Stimulated activated CD4-positive, alpha-beta T cell treated with anti-CD3 and anti-CD28 coated beads, TNF-alpha, amount 100 ng/mL, for 24 hours (primary cell): ENCODE data around the gene MEGF9.

Experiments
- DNase-seq, 3 experiments: peaks; one replicate each; pipeline ENCODE4 v3.0.0-alpha.2; 2020; ENCODE audit warnings: low read depth in 3 of 3

MEGF9 gene

DNA sequence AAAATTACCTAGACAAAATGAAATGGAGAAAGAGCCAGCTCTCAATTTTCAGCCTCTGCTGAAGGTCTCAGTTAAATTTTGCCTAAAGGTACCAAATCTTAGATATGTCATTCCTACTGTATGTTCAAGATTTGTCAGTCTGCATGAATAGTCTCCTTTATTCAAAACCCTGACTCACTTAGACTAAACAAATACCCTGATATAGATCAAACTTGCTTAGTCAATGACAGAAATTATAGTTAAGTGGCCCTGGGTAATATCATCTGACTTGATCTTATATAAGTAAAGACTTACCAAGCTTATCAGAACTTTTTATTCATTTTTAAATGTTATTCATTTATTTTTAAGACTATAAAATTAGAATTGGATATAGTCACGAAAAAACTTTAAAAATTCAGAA lies 12.2 kb downstream of the MEGF9 start:
- DNase-seq, result no peak

DNA sequence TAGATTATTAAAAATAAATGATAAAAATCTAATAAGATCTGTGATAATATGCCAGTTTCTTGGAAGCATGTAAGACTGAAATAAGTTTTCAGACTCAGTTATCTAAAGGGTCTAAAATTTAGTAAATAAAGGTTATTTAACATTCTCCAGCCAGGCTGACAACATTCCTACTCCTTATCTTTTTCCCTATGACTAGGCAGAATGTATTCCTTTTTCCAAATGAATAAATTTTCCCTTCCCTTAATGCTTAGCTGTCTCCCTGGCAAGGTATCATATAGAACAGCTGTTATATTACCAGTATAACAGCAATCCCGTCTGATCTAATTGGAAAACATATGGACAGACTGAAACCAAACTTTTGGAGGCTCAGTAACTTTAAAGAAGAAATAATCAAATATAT lies 13.0 kb downstream of the MEGF9 start:
- DNase-seq, result no peak

DNA sequence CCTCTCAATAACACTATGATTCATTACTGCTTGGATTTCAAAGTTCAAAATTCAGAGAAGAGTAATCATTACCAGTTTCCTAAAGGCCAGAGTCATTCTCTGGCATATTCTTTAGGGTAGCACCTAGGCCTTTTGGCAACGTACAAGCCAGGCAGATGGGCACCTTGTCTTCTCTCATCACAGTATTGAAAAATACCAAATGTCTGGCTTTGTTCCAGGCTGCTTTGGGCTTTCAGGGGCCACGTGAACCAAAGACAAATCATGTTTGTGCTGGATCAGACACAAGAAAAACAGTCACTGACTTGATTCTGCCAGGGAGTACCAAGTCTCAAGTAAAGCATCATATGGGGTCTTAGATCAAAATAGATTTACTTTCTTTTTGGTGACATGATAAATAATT lies 15.5 kb downstream of the MEGF9 start:
- DNase-seq, result no peak

DNA sequence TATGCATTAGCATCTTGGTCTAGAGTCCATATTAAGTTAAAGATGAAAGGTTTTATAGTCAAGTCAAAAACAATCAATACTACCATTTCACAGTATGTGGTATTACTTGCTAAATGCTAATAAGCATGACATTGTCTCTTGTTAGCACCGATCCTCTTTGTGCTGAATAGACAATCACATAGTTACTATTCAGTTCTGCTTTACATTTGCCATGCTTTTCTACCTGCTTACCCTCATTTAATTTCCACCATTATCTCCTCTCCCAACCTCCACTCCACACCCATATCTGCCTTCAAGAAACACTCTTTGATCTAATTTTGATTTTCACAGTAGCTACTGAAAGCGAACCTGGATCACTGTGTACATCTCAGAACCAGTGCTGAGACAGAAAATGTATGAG lies 16.8 kb downstream of the MEGF9 start:
- DNase-seq, result no peak

DNA sequence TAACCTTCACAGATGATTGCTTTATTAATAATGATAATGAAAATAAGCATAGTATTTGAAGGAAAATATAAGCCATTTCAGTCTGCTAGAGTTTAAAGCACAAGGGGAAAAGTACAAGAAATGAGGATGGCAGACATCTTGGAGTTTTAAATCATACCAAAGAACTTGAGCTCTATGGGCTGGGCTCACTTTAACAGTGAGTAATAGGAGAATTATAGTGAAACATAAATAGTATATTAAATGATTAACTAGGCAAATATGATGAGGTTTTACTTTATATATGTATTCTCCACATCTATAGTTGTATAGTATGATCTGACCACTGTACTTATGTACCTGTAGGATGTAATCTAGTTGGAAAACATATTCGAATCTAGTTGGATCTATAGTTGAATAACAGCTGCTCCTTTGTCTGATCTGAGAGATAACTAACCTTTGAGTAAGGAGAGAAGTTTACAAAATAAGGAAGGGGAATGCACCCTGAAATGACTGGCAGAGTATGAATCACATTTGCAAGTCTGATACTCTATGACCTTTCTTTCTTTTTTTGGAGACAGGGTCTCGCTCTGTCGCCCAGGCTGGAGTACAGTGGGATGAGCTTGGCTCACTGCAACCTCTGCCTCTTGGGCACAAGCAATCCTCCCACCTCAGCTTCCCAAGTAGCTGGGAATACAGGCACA lies 17.6 kb downstream of the MEGF9 start:
- DNase-seq, result no peak

DNA sequence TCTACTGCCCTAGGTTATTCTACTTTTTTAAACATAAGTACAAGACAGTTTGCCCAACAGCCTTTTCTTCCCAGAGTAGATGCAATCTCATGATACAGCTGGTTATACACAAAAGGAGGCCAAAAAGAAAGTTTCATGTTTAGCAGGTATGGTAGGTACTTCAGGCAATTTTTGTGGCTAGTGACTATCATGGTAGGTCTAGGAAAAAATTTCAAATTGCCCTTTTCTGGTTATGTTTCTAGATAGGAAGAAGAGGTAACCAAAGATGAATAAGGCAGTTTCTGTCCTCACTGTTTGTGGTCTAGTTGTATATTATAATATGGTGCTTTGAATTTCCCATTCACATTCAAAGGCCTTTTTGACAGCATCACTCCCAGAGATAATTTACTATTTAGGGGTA lies 19.7 kb downstream of the MEGF9 start:
- no peak for DNase-seq

DNA sequence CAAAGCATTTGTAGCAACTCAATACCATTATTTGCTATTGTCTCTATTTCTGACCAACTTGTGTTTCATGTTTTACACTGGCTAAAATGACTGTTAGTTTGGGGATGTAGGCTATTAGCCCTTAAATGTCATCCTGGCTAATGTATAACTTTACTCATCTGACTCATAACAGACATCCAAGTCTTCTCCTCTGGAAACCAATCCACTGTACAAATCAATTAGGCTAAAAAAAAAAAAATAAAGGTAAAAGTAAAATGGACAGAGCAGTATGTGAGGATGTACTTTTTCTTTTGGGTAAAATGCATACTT lies 20.6 kb downstream of the MEGF9 start:
- DNase-seq, result no peak

DNA sequence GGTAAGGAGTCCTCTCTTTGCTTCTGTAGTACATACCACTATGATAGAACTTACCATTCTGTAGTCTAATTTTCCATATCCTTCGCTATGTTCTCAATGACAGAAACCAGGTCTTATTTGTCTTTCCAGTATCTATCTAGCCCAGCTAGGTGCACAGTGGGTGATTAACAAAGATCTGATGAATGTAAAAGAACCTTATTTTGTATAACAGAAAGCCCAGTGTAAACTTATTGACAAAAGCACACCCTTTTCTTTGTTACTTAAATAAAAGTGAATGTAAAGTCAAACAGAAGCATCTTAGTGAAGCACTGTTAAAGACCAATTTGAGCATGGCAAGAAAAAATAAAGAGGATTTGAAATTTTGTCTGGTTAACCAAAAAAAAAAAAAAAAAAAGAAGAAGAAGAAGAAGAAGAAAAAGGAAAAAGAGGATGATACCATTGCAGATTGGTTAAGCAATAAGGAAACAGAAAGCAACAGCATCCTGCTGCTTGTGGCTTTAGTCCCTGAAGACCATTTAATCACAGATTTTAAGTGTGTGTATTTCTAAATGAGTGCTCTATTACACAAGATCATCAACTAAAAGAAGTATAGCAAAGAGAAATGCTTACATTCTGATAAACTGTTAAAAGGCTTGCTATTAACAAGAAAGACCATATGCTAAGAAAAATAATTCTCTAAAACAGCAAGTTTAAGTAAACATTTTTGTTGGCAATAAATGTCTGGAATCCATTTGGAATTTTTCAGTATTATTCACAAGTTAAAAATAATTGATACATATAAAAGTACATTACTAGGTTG lies 21.2 kb downstream of the MEGF9 start:
- no peak for DNase-seq

DNA sequence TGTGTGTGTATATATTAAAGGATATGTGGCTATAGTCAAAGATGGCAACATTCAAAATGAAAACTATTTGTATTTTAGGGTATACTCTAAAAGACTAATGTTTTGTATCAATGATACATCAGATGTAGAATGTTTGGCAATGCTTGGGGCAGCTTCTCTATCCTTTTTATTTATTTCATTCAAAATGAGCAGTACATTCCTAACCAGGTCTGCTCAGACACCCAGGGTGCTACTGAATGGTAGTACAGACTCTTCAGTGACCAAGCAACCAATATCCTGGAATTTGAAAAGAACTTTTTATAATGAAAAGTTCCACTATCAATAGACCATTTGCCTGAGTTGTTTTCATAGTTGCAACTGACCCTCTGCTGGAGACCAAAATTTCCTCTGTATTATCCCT lies 23.9 kb downstream of the MEGF9 start:
- no peak for DNase-seq

DNA sequence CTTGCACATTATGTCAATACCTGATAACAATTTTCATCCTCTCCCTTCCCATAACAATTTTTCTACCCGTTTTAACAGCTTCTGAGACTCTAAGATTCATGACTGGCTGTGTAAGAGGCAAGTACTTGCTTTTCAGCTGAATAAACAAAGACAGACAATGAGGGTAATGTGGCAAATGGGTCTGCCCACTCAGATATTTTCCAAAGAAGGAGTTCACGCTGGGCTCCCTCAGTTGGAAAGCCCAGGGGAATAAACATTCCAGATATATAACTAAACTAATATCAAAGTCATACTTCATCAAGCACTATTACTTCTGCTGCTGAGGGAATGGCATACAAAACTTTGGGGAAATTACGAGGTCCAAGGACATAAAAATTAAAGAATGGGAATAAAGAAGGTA lies 24.4 kb downstream of the MEGF9 start:
- no peak for DNase-seq

DNA sequence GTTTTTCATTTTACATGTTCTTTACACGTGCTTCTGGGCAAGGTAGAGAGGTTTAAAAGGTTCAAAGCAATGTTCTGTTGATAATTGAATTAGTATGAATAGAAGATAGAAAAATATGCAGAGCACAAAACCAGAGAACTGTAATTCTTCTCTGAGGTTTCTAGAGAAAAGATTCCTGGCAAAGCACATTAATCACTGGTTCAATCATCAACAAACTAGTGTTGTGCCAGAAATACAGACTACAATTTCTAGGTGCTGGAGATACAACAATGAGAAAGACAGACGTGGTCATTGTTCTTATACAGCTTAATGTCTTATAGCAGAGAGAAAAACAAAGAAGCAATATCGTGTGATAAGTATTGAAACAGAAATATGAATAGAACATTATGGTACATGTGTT lies 25.5 kb downstream of the MEGF9 start:
- DNase-seq, result no peak

DNA sequence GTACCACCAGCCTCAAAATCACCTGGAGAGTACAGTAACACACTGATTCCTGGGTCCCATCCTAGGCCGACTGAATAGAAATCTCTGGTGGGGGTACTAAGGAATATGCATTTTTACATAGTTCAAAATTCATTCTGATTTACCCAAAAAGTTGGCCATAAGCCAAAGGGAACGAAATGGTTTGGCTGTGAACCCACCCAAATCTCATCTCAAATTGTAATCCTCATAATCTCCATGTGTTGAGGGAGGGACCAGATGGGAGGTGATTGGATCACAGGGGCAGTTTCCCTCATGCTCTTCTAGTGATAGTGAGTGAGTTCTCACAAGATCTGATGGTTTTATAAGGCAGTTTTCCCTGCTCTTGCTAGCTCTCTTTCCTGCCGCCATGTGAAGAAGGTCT lies 31.1 kb downstream of the MEGF9 start:
- DNase-seq, result no peak

DNA sequence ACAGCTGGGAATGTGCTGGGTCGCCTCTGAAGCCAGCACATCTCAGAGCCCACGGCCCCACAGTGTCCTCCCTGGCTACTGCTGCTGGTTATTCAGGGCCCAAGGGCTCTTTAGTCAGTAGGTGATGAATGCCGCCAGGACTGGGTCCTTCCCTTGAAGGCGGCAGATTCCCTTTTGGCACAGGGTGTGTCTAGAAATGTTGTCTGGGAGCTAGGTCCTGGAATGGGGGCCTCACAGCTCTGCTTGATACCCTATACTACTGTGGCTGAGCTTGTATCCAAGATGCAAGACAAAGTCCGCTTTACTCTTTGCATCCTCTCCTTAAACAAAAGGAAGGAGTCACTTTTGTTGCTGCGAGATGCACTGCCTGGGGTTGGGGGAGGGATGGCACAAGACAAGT lies 33.1 kb downstream of the MEGF9 start:
- no peak for DNase-seq

DNA sequence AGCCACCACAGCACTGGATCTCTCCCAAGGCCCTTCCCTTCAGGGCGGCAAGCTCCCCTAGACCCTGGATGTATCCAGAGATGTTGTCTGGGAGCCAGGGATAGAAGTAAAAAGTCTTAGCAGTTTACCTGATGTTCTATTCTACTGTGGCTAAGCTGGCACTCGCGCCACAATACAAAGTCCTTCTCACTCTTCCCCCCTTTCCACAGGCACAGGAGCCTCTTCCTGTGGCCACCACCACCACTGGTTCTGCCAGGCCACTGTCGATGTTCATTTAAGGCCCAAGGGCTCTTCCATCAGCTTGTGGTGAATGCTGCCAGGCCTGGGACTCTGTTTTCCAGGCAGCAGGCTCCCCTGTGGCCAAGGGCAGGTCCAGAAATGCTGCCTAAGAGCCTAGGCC lies 33.7 kb downstream of the MEGF9 start:
- no peak for DNase-seq

DNA sequence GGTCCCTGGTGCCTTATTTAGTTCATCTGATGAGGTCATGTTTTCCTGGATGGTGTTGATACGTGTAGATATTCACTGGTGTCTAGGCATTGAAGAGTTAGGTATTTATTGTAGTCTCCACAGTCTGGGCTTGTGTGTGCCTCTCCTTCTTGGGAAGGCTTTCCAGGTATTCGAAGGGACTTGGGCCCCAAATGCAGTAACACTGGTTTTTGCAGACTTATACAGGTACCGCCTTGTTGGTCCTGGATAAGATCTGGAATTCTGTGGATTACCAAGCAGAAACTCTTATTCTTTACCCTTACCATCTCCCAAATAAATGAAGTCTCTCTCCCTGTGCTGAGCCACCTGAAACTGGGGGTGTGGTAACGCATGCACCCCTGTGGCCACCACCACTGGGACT lies 34.1 kb downstream of the MEGF9 start:
- DNase-seq, result no peak

DNA sequence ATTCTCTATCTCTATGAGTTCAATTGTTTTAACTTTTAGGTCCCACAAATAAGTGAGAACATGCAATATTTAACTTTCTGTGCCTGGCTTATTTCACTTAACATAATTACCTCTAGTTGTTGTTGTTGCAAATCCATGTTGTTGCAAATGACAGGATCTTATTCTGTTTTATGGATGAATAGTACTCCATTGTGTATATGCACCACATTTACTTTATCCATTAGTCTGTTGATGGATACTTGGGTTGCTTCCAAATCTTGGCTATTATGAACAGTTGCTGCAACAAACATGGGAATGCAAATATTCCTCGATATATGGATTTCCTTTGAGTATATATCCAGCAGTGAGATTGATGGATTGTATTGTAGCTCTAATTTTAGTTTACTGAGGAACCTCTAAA lies 36.3 kb downstream of the MEGF9 start:
- DNase-seq, result no peak

DNA sequence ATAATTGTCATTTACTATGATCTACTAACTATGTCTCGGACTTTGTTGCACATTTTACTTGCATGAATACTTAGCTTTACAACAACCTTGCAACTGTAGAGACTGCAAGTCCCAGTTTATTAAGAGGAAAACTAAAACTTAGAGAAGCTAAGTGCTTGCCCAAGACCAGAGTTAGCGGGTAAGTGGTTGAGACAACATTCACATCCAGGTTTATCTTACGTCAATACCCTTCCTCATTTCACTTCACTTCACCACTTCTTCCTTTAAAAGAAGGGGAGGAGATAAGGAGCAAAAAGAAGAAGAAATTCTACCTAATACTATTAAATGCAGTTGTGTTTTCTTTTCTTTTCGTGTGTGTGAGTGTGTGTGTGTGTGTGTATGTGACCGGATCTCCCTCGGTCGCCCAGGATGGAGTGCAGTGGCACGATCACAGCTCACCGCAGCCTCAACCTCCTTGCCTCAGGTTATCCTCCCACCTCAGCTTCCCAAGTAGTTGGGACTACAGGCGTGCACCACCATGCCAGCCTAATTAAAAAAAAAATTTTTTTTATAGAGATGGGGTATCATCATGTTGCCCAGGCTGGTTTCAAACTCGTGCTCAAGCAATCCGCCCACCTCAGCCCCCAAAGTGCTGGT lies 37.4 kb downstream of the MEGF9 start:
- no peak for DNase-seq

DNA sequence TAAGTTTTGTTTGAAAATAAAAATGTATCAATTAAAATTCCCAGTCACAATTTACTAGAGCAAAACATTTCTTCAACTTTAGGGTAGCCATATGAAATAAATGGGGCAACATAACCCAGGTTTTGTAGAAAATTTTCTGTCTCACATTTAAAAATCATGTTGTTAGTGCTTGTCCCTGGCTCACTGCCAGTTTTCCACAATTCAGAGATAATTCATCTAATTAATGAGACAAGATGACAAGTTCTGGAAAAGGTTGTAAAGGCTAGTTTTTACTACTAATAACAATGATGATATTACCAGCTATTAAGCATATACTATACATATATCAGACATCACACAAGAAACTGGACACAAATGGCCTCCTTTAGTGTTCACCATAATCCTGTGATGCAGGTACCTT lies 45.9 kb downstream of the MEGF9 start:
- DNase-seq, result no peak

DNA sequence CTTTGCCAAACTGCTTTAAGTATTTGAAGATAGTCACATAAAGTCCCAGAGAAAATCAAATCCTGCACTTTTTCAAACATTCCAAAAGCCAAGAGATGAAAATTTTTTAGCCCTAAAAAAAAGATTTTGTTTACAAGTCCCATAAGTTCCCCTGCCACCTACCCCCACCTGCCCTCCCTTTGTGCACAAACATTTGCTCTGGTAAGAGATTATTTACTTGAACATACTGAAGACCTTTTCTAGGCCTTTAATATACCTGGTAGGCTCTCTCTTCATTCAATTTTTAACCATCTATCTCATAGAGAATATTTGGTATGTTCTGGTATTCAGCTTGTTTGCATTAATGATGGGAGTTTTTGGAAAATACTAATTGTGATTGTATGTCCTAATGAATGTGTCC lies 50.3 kb downstream of the MEGF9 start:
- DNase-seq, result no peak

DNA sequence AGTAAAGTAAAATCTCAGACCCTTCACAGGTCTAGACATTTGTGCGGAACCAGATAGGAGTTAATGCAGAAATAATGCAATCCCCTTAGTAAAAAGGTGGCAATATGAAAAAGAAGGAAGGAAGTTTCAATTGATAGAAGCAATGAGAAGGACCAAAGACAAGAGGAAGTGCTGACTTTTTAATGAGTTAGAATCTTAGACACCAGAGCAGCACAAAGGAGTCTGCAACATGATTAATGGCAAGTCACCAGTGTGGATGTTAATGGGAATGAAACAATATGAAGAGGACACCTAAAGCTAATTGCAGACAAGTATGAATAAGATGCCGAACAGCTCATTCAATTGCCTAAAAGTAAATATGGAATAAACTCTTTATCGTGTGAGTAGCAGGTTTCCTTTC lies 50.9 kb downstream of the MEGF9 start:
- no peak for DNase-seq

DNA sequence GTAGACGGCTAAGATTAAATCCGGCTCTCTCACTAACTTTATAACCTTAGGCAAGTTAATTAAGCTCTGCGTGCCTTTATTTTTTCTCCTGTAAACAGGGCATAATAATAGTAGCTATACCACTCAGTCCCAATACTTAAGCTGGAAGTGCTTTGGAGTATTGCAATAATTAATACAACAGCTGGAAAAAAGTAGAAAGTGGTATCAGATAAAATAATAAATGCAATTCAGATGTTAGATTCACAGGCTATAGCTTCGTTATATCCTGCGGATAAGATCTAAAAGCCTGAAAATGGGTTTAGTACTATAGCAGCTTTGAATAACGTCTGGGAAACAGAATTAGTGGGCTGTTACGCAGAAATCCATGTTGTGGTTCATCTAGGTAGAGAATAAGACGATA lies 51.8 kb downstream of the MEGF9 start:
- DNase-seq, result no peak

DNA sequence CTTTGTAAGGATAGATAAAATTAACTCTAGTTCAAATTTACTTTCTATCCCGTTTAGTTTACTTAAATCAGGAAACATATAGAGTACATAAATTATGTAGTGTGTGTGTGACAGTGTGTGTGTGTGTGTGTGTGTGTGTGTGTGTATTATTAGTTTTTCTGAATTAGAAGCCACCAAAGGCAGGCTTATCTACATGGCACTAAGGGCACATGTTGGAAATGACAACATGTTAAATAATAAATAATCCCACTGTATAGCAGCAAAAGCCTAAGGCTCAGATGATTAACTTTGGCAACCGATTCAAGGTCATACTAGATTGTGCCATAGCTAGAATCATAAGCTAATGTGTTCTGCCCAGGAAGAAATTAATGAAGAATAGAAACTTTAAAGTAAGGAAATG lies 54.6 kb downstream of the MEGF9 start:
- DNase-seq, result no peak

DNA sequence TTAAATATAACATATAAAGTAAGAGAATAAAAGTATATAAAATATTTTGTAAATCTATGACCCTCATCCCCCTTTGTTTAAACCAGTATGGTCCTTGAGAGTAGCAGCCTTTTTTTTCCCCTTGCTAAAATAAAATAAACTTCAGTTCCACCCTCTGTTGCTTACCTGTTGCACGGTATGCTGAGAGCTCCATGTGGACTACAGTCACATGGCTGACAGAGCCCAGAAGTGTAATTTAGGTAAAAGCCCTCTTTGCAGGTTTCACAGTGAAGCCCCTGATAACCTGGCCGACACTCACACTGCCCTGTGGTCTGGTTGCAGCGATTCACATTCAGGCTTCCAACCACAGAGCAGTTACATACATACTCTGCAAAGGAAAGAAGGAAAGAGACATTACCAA lies 55.1 kb downstream of the MEGF9 start:
- DNase-seq, result no peak
